ENCODE results near the gene REL.
"Not testable (repeated sequence)": the region's sequence is repeated elsewhere in the genome, so short reads cannot be mapped to it uniquely, and the experiment has no call there.

The REL gene

DNA sequence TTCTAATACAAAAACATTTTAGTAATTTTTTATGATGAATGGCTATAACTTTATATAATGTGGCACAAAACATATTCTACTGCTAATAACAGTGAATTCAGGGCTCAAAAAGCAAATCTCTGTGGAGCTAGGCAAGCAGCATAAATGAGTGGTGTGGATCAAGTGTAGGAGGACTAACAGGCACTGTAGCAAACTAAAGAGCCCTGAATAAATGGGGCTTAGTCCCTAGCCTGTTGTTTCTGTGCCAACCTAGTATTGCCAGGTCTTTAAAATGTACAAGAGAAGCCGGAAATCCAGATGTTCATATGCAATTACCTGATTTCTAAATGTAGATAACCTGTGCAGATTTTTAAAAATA lies 18.5 kb downstream of the REL start:
- H3K27me3 ChIP-seq (replicated peaks; ENCODE audit: control insufficient read depth, insufficient read depth, low read length): no peaks in the 10 kb centered on the region
- TF ChIP-seq, protein P1, sequence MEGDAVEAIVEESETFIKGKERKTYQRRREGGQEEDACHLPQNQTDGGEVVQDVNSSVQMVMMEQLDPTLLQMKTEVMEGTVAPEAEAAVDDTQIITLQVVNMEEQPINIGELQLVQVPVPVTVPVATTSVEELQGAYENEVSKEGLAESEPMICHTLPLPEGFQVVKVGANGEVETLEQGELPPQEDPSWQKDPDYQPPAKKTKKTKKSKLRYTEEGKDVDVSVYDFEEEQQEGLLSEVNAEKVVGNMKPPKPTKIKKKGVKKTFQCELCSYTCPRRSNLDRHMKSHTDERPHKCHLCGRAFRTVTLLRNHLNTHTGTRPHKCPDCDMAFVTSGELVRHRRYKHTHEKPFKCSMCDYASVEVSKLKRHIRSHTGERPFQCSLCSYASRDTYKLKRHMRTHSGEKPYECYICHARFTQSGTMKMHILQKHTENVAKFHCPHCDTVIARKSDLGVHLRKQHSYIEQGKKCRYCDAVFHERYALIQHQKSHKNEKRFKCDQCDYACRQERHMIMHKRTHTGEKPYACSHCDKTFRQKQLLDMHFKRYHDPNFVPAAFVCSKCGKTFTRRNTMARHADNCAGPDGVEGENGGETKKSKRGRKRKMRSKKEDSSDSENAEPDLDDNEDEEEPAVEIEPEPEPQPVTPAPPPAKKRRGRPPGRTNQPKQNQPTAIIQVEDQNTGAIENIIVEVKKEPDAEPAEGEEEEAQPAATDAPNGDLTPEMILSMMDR (IDR thresholded peaks at IDR 0.05; ENCODE audit: insufficient read depth, low read length, poor library complexity, severe bottlenecking): no peak
- H3K4me3 ChIP-seq (replicated peaks; ENCODE audit: low read depth, low read length): no peak overlapping the region
- peaks cover 16% of the 10 kb centered on the region for H3K36me3 ChIP-seq (ENCODE audit: control insufficient read depth, insufficient read depth, low read length)
- DNase-seq (ENCODE audit: extremely low read depth, insufficient read length): no peak

- not testable (repeated sequence) for H3K27me3 ChIP-seq (replicated peaks; ENCODE audit: control insufficient read depth, insufficient read depth, low read length); H3K4me3 ChIP-seq (replicated peaks; ENCODE audit: low read depth, low read length); DNase-seq (ENCODE audit: extremely low read depth, insufficient read length)
- peaks cover 18% of the 10 kb centered on the region for H3K36me3 ChIP-seq (ENCODE audit: control insufficient read depth, insufficient read depth, low read length)
Measured at GRCh38 chr2:60901296-60901695, 19.9 kb downstream of the REL start.

DNA sequence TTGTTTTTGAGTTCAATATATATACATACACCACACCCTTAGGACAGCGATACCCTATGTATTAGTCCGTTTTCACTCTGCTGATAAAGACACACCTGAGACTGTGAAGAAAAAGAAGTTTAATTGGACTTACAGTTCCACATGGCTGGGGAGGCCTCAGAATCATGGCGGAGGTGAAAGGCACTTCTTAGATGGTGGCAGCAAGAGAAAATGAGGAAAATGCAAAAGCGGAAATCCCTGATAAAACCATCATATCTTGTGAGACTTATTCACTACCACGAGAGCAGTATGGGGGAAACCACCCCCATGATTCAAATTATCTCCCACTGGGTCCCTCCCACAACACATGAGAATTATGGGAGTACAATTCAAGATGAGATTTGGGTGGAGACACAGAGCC lies 24.5 kb downstream of the REL start:
- H3K4me3 ChIP-seq (replicated peaks; ENCODE audit: low read depth, low read length); H3K27me3 ChIP-seq (replicated peaks; ENCODE audit: control insufficient read depth, insufficient read depth, low read length); DNase-seq (ENCODE audit: extremely low read depth, insufficient read length): not testable (repeated sequence)
- H3K36me3 ChIP-seq (ENCODE audit: control insufficient read depth, insufficient read depth, low read length): peaks cover 10% of the 10 kb centered on the region

GRCh38 chr2:60906395-60906794 lies 25.0 kb downstream of the REL start:
- Histone ChIP-seq H3K36me3 (ENCODE audit: control insufficient read depth, insufficient read depth, low read length) (peaks cover 10% of the 10 kb centered on the region), H3K4me3 (replicated peaks; ENCODE audit: low read depth, low read length) (no peak overlapping the region), H3K27me3 (replicated peaks; ENCODE audit: control insufficient read depth, insufficient read depth, low read length) (no peaks in the 10 kb centered on the region)
- DNase-seq (ENCODE audit: extremely low read depth, insufficient read length): no peak
- TF ChIP-seq, protein P1 (IDR thresholded peaks at IDR 0.05; ENCODE audit: insufficient read depth, low read length, poor library complexity, severe bottlenecking): no peak

DNA sequence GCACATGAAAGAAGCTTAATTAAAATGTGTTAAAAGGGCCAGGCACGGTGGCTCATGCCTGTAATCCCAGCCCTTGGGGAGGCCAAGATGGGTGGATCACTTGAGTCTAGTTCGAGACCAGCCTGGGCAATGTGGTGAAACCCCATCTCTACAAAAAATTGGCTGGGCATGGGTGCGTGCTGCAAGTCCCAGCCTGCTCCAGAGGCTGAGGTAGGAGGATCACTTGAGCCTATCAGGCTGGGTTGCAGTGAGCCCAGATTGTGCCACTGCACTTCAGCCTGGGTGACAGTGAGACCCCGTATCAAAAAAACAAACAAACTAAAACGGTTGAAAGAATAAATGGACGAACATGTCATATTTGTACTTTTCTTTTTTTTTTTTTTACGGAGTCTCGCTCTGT lies 26.0 kb downstream of the REL start:
- TF ChIP-seq, protein P1 (IDR thresholded peaks at IDR 0.05; ENCODE audit: insufficient read depth, low read length, poor library complexity, severe bottlenecking): no peak
- no peak for DNase-seq (ENCODE audit: extremely low read depth, insufficient read length)
- no peaks in the 10 kb centered on the region for H3K27me3 ChIP-seq (replicated peaks; ENCODE audit: control insufficient read depth, insufficient read depth, low read length)
- H3K36me3 ChIP-seq (ENCODE audit: control insufficient read depth, insufficient read depth, low read length): peaks cover 10% of the 10 kb centered on the region
- H3K4me3 ChIP-seq (replicated peaks; ENCODE audit: low read depth, low read length): no peak overlapping the region

DNA sequence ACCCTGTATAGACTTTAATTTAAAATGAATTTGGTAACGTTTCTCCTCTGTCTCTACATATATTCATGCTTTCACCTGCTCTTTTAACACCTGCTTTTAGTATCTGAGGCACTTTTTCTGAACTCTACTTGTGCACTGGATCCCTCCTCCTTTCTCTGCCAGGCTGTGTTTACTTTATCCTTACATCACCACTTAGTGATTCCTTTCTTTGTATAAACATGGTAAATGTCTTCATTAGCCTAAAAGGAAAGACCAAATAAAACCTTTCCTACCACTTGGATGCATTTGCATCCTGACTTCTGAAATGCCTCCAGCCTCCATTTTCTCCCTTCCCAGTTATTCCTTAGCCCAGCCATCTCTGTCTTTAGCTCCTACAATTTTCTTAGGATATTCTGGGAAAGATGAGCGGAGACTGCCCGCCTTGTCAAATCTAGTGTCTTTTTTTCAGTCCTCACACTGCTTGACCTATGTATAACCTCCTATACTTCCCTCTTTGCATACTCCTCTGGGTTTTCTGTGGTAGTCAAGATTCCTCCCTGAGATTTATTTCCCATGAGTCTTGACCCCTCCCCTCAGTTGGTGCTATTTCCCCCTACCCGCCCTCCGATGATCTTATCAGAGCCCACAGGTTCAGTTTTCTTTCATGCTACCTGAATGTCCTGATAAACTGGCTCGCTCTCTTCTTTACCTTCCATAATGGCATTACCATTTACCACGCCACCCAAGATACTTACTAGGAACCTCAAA lies 44.8 kb downstream of the REL start:
- DNase-seq (ENCODE audit: extremely low read depth, insufficient read length): no peak
- Histone ChIP-seq H3K36me3 (ENCODE audit: control insufficient read depth, insufficient read depth, low read length) (peaks cover 14% of the 10 kb centered on the region), H3K4me3 (replicated peaks; ENCODE audit: low read depth, low read length) (no peak overlapping the region), H3K27me3 (replicated peaks; ENCODE audit: control insufficient read depth, insufficient read depth, low read length) (no peaks in the 10 kb centered on the region)
- TF ChIP-seq, protein P1 (IDR thresholded peaks at IDR 0.05; ENCODE audit: insufficient read depth, low read length, poor library complexity, severe bottlenecking): no peak

Measured in GM06990 (cell line).